HepG2 (cell line): ENCODE measurements around the gene ABHD4.

Experiments
- ATF7-NPFF ChIP-seq: sonication (generic); formaldehyde crosslinking; IDR thresholded peaks from 2 replicates; pipeline ENCODE4 v1.8.1; 2023; ENCODE audit warnings: mild to moderate bottlenecking, low read depth, missing genetic modification reagents, moderate library complexity
- CHD4 ChIP-seq: fragments of 200-600 bp; sonication (generic); IDR thresholded peaks from 2 replicates; pipeline ENCODE4 v1.7.0; 2017; ENCODE audit warnings: mild to moderate bottlenecking, low read length, borderline replicate concordance
- EP300 ChIP-seq, 3 experiments: sonication (generic) in 1 of 3; formaldehyde crosslinking in 1 of 3; IDR thresholded peaks; 2 replicates each; pipeline versions ENCODE4 v1.5.1 to v1.6.1; 2011 to 2020; ENCODE audit warnings: low read depth in 2 of 3, low read length in 2 of 3, borderline replicate concordance in 1 of 3, improper control_type of control experiment in 1 of 3, mild to moderate bottlenecking in 1 of 3, missing genetic modification reagents in 1 of 3, moderate library complexity in 1 of 3
- JUN ChIP-seq: sonication (generic); formaldehyde crosslinking; IDR thresholded peaks from 2 replicates; pipeline ENCODE4 v1.4.0; 2020; ENCODE audit warnings: mild to moderate bottlenecking, missing genetic modification reagents
- MEIS1 ChIP-seq: sonication (generic); formaldehyde crosslinking; IDR thresholded peaks from 2 replicates; pipeline ENCODE4 v1.9.0; 2021; ENCODE audit warnings: mild to moderate bottlenecking, missing genetic modification reagents, moderate library complexity, borderline replicate concordance
- POLR2A ChIP-seq, 2 experiments: IDR thresholded peaks; 2 replicates each; pipeline ENCODE4 v1.6.1; 2011; ENCODE audit warnings: low read depth in 2 of 2, low read length in 2 of 2, mild to moderate bottlenecking in 1 of 2, moderate library complexity in 1 of 2; ENCODE audit not compliant: insufficient read depth in 1 of 2
- TP53 ChIP-seq: sonication (generic); formaldehyde crosslinking; conservative IDR thresholded peaks from 2 replicates; pipeline ENCODE4 v1.4.0; 2020; ENCODE audit warnings: missing genetic modification reagents
- ZFP36L2 ChIP-seq: sonication (generic); formaldehyde crosslinking; IDR thresholded peaks from 2 replicates; pipeline ENCODE4 v1.4.0; 2020; ENCODE audit warnings: missing genetic modification reagents
- ZNF598 ChIP-seq: sonication (generic); formaldehyde crosslinking; IDR thresholded peaks from 2 replicates; pipeline ENCODE4 v1.5.1; 2020; ENCODE audit warnings: mild to moderate bottlenecking, missing genetic modification reagents, borderline replicate concordance
- TF ChIP-seq, protein P1 (sequence below): sonication (generic); formaldehyde crosslinking; IDR thresholded peaks from 2 replicates; pipeline ENCODE4 v1.4.0; 2020; ENCODE audit warnings: mild to moderate bottlenecking, missing genetic modification reagents
- TF ChIP-seq, protein P2 (sequence below): sonication (generic); formaldehyde crosslinking; conservative IDR thresholded peaks from 2 replicates; pipeline ENCODE4 v1.8.1; 2023; ENCODE audit warnings: missing genetic modification reagents
- TF ChIP-seq, protein P3 (sequence below): sonication (generic); formaldehyde crosslinking; IDR thresholded peaks from 2 replicates; pipeline ENCODE4 v1.5.0; 2020; ENCODE audit warnings: mild to moderate bottlenecking, missing genetic modification reagents, moderate library complexity
- TF ChIP-seq, protein P4 (sequence below), 2 experiments: sonication (generic) in 1 of 2; formaldehyde crosslinking in 1 of 2; IDR thresholded peaks; 2 replicates each; pipeline versions ENCODE4 v1.5.1 to v1.6.1; 2011 to 2020; ENCODE audit warnings: borderline replicate concordance in 1 of 2, low read depth in 1 of 2, low read length in 1 of 2, mild to moderate bottlenecking in 1 of 2, missing genetic modification reagents in 1 of 2, moderate library complexity in 1 of 2

DNA sequence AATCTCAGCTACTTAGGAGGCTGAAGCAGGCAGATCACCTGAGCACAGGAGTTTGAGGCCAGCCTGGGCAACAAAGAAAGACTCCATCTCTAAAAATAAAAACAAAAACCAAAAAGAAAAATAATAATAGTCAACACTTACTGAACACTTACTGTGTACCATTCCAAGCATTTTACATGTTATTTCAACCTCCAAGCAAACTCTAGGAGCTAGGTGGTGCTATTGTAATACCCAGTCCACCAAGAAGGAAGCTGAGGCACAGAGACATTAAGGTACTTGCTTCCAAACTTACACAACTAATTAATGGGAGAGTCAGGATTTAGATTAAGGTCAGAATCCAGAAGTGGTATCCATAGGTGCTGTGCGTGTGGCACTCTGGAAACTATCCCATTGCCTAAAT is 59.8 kb downstream of the ABHD4 start:
- TF ChIP-seq, protein P1, sequence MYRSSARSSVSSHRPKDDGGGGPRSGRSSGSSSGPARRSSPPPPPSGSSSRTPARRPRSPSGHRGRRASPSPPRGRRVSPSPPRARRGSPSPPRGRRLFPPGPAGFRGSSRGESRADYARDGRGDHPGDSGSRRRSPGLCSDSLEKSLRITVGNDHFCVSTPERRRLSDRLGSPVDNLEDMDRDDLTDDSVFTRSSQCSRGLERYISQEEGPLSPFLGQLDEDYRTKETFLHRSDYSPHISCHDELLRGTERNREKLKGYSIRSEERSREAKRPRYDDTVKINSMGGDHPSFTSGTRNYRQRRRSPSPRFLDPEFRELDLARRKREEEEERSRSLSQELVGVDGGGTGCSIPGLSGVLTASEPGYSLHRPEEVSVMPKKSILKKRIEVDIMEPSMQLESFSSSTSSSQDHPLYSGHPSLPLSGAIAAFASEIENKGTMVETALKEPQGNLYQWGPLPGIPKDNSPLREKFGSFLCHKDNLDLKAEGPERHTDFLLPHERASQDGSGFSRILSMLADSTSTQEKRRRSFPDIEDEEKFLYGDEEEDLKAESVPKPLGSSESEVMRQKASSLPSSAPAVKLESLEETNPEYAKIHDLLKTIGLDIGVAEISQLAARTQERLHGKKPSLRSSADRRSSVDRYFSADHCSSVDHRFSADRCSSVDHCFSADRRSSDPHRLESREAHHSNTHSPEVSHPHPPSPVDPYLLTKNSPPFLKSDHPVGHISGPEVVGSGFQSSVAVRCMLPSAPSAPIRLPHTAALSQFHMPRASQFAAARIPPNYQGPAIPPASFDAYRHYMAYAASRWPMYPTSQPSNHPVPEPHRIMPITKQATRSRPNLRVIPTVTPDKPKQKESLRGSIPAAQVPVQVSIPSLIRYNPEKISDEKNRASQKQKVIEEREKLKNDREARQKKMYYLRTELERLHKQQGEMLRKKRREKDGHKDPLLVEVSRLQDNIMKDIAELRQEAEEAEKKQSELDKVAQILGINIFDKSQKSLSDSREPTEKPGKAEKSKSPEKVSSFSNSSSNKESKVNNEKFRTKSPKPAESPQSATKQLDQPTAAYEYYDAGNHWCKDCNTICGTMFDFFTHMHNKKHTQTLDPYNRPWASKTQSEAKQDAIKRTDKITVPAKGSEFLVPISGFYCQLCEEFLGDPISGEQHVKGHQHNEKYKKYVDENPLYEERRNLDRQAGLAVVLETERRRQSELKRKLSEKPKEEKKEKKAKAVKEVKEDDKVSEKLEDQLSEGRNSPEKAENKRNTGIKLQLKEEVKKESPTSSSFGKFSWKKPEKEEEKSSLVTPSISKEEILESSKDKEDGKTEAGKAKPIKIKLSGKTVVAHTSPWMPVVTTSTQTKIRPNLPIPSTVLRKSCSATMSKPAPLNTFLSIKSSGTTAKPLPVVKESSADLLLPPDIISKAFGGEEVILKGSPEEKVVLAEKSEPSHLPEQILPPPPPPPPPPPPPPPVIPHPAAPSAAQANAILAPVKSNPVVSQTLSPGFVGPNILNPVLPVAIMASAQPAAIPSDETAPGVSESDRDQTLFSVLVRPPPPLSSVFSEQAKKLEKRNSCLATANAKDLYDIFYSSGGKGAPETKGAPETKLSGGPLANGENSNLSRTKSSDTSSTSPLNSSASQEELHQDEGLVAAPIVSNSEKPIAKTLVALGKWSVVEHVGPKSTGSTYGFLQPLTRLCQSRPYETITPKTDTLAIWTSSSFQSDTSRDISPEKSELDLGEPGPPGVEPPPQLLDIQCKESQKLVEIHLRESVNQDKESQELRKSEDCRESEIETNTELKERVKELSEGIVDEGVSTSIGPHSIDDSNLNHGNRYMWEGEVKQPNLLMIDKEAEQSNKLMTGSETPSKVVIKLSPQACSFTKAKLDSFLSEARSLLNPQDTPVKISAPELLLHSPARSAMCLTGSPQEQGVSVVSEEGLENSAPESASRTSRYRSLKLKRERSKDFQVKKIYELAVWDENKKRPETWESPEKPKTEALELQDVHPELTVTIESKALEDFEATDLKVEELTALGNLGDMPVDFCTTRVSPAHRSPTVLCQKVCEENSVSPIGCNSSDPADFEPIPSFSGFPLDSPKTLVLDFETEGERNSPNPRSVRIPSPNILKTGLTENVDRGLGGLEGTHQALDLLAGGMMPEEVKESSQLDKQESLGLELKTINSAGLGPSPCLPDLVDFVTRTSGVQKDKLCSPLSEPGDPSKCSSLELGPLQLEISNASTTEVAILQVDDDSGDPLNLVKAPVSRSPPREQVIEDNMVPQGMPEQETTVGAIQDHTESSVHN (CRISPR knock-in tag) = no peak
- TF ChIP-seq ZNF598 (no peak), ZFP36L2 (no peak), TP53 (no peak), JUN (CRISPR knock-in tag) (no peak), POLR2A (IDR thresholded peaks at IDR 0.05; ENCODE audit: insufficient read depth in 1 of 2, low read depth in 2 of 2, low read length in 2 of 2) (no peak), MEIS1 (CRISPR knock-in tag) (no peak), CHD4 (no peak), ATF7-NPFF (CRISPR knock-in tag) (no peak), EP300 (IDR thresholded peaks at IDR 0.05; ENCODE audit: low read depth in 2 of 2, low read length in 2 of 2) (no peak), EP300 (CRISPR knock-in tag; IDR thresholded peaks at IDR 0.05; ENCODE audit: borderline replicate concordance) (no peak)
- TF ChIP-seq, protein P2, sequence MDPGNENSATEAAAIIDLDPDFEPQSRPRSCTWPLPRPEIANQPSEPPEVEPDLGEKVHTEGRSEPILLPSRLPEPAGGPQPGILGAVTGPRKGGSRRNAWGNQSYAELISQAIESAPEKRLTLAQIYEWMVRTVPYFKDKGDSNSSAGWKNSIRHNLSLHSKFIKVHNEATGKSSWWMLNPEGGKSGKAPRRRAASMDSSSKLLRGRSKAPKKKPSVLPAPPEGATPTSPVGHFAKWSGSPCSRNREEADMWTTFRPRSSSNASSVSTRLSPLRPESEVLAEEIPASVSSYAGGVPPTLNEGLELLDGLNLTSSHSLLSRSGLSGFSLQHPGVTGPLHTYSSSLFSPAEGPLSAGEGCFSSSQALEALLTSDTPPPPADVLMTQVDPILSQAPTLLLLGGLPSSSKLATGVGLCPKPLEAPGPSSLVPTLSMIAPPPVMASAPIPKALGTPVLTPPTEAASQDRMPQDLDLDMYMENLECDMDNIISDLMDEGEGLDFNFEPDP (CRISPR knock-in tag) = no peak
- TF ChIP-seq, protein P3, sequence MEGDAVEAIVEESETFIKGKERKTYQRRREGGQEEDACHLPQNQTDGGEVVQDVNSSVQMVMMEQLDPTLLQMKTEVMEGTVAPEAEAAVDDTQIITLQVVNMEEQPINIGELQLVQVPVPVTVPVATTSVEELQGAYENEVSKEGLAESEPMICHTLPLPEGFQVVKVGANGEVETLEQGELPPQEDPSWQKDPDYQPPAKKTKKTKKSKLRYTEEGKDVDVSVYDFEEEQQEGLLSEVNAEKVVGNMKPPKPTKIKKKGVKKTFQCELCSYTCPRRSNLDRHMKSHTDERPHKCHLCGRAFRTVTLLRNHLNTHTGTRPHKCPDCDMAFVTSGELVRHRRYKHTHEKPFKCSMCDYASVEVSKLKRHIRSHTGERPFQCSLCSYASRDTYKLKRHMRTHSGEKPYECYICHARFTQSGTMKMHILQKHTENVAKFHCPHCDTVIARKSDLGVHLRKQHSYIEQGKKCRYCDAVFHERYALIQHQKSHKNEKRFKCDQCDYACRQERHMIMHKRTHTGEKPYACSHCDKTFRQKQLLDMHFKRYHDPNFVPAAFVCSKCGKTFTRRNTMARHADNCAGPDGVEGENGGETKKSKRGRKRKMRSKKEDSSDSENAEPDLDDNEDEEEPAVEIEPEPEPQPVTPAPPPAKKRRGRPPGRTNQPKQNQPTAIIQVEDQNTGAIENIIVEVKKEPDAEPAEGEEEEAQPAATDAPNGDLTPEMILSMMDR (CRISPR knock-in tag) = peak; percentile 79
- TF ChIP-seq, protein P4, sequence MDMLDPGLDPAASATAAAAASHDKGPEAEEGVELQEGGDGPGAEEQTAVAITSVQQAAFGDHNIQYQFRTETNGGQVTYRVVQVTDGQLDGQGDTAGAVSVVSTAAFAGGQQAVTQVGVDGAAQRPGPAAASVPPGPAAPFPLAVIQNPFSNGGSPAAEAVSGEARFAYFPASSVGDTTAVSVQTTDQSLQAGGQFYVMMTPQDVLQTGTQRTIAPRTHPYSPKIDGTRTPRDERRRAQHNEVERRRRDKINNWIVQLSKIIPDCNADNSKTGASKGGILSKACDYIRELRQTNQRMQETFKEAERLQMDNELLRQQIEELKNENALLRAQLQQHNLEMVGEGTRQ (IDR thresholded peaks at IDR 0.05; ENCODE audit: low read depth, low read length) = no peak
- TF ChIP-seq, protein P4 (CRISPR knock-in tag; IDR thresholded peaks at IDR 0.05; ENCODE audit: borderline replicate concordance) = no peak
